K562 (cell line): ENCODE data around the gene ANO10. TPM values are rescaled to one million over a fixed set of nuclear protein-coding genes. Genes with fewer than 3 reads are reported as not detected.
A peak's percentile ranks its signal among the peaks of the same experiment; 100 is the strongest.

Source experiments
- ATAC-seq: fragments of 200-7000 bp; cut with Tn5 transposase; 3 replicates; pipeline ENCODE4 v1.9.1; 2020; ENCODE audit warnings: moderate library complexity
- BruUV-seq: library from RNA; stranded (reverse); fragments of 400-500 nt; replicated peaks from 2 replicates; lab custom pipeline; 2021; lab: Mats Ljungman, UMichigan
- CTCF ChIA-PET: fragments of 300-600 bp; formaldehyde crosslinking; extraction: SDS; loops from one replicate; lab custom pipeline; 2021; ENCODE audit warnings: low intra/inter-chr PET ratio; lab: Yijun Ruan, JAX
- POLR2A ChIA-PET: fragments of 300-600, 350-650 bp; sonication (Branson Sonifier 250); formaldehyde crosslinking; extraction: SDS; loops from one replicate; lab custom pipeline; 2021; ENCODE audit warnings: antibody characterized with exemption, inconsistent platforms; lab: Yijun Ruan, JAX
- DNase-seq, 4 experiments: peaks; one replicate each; pipeline versions ENCODE4 v3.0.0 to v3.0.0-alpha.2; 2011 to 2018; ENCODE audit warnings: low spot score in 3 of 4, mixed read lengths in 3 of 4; ENCODE audit errors: extremely low read depth in 1 of 4
- FAIRE-seq: peaks from 2 replicates; lab custom pipeline; 2011; peaks lifted over from hg19 to GRCh38; lab: Jason Lieb, UNC
- H2AFZ ChIP-seq: 2 replicates; pipeline ENCODE4 v1.6.0; 2011; ENCODE audit warnings: low read depth, low read length, control low read depth, inconsistent platforms
- H3K27ac ChIP-seq: fragments of 200-600 bp; 3 replicates; pipeline ENCODE4 v1.8.0; 2011; ENCODE audit warnings: low read depth, mild to moderate bottlenecking, control low read depth, inconsistent platforms, low read length, moderate library complexity, mixed read lengths; ENCODE audit errors: extremely low read depth
- H3K27me3 ChIP-seq, 2 experiments: fragments of 300-600 bp in 1 of 2; 2 replicates in 1 of 2; 3 replicates in 1 of 2; pipeline versions ENCODE4 v1.6.0 to v1.8.0; 2011; ENCODE audit warnings: inconsistent platforms in 2 of 2, low read length in 2 of 2, mild to moderate bottlenecking in 1 of 2, mixed read lengths in 1 of 2, moderate library complexity in 1 of 2; ENCODE audit not compliant: control insufficient read depth in 2 of 2, insufficient read depth in 2 of 2
- H3K36me3 ChIP-seq: fragments of 300-600 bp; 3 replicates; pipeline ENCODE4 v1.8.0; 2011; ENCODE audit warnings: mild to moderate bottlenecking, low read length, inconsistent platforms; ENCODE audit not compliant: control insufficient read depth, insufficient read depth
- H3K4me1 ChIP-seq, 2 experiments: fragments of 200-600 bp in 1 of 2; replicated peaks in 1 of 2; 2 replicates in 1 of 2; 3 replicates in 1 of 2; pipeline versions ENCODE4 v1.5.1 to v1.8.0; 2011; ENCODE audit warnings: inconsistent platforms in 2 of 2, low read length in 2 of 2, mild to moderate bottlenecking in 1 of 2, mixed read lengths in 1 of 2, moderate library complexity in 1 of 2; ENCODE audit not compliant: control insufficient read depth in 2 of 2, insufficient read depth in 2 of 2
- H3K4me2 ChIP-seq: 2 replicates; pipeline ENCODE4 v1.6.1; 2011; ENCODE audit warnings: low read length, control low read depth, inconsistent platforms, mixed read lengths; ENCODE audit not compliant: insufficient read depth
- H3K4me3 ChIP-seq: fragments of 200-600 bp; sonication (generic), shearing (Covaris generic); 2 replicates; pipeline ENCODE4 v1.5.1; 2016; ENCODE audit warnings: control low read depth, inconsistent platforms
- H3K79me2 ChIP-seq: fragments of 200-600 bp; 3 replicates; pipeline ENCODE4 v1.8.0; 2011; ENCODE audit warnings: low read length, inconsistent platforms; ENCODE audit not compliant: control insufficient read depth, insufficient read depth
- H3K9ac ChIP-seq, 2 experiments: 2 replicates each; pipeline versions ENCODE4 v1.6.0 to v1.6.1; 2011; ENCODE audit warnings: low read depth in 2 of 2, low read length in 2 of 2, control low read depth in 1 of 2, inconsistent platforms in 1 of 2, mild to moderate bottlenecking in 1 of 2, mixed read lengths in 1 of 2; ENCODE audit not compliant: insufficient read depth in 1 of 2
- H3K9me1 ChIP-seq: one replicate; pipeline ENCODE4 v1.6.0; 2011; ENCODE audit warnings: inconsistent platforms, mild to moderate bottlenecking, low read length, moderate library complexity; ENCODE audit not compliant: control insufficient read depth, insufficient read depth
- H3K9me3 ChIP-seq: replicated peaks from 2 replicates; pipeline ENCODE4 v1.5.1; 2011; ENCODE audit warnings: low read depth, low read length, inconsistent platforms; ENCODE audit not compliant: control insufficient read depth, insufficient read depth
- H4K20me1 ChIP-seq: replicated peaks from 2 replicates; pipeline ENCODE4 v1.6.1; 2011; ENCODE audit warnings: low read length, inconsistent platforms, mixed read lengths; ENCODE audit not compliant: control insufficient read depth, insufficient read depth
- ARNT ChIP-seq, 2 experiments: fragments of 450-650 bp; IDR thresholded peaks; 2 replicates each; pipeline ENCODE4 v1.6.1; 2016; ENCODE audit warnings: mild to moderate bottlenecking in 1 of 2
- CBX3 ChIP-seq, 2 experiments: IDR thresholded peaks; 1 replicate in 1 of 2; 2 replicates in 1 of 2; pipeline ENCODE4 v1.6.1; 2012; ENCODE audit warnings: inconsistent platforms in 2 of 2, low read length in 2 of 2, borderline replicate concordance in 1 of 2, control low read depth in 1 of 2
- EZH2 ChIP-seq: IDR thresholded peaks from 2 replicates; pipeline ENCODE4 v1.6.1; 2012; ENCODE audit warnings: low read depth, mild to moderate bottlenecking, inconsistent platforms, low read length, borderline replicate concordance
- HCFC1 ChIP-seq: IDR thresholded peaks from 2 replicates; pipeline ENCODE4 v1.6.1; 2012; ENCODE audit warnings: low read depth, low read length, improper control_type of control experiment
- IFI16 ChIP-seq: fragments of 250-450 bp; sonication (Bioruptor Pico); IDR thresholded peaks from 2 replicates; pipeline ENCODE4 v2.1.2; 2022; ENCODE audit warnings: mild to moderate bottlenecking, inconsistent platforms
- JUNB ChIP-seq: fragments of 450-650 bp; formaldehyde crosslinking; conservative IDR thresholded peaks from 2 replicates; pipeline ENCODE4 v1.4.0; 2020; ENCODE audit warnings: mild to moderate bottlenecking
- MBD1 ChIP-seq: fragments of 250-450 bp; sonication (Bioruptor Pico); IDR thresholded peaks from 2 replicates; pipeline ENCODE4 v1.8.0; 2022; ENCODE audit warnings: inconsistent platforms
- RAD21 ChIP-seq, 2 experiments: fragments of 250-450 bp in 1 of 2; fragments of 450-650 bp in 1 of 2; sonication (Bioruptor Pico) in 1 of 2; formaldehyde crosslinking in 1 of 2; IDR thresholded peaks in 1 of 2; conservative IDR thresholded peaks in 1 of 2; 2 replicates each; pipeline versions ENCODE4 v1.4.0 to v1.8.0; 2020 to 2022; ENCODE audit warnings: mild to moderate bottlenecking in 2 of 2, moderate library complexity in 1 of 2
- RBM34 ChIP-seq: fragments of 200-400 bp; formaldehyde crosslinking; IDR thresholded peaks from 2 replicates; pipeline ENCODE4 v1.6.1; 2018; ENCODE audit warnings: low read length, borderline replicate concordance; ENCODE audit not compliant: insufficient read depth
- SIX5 ChIP-seq, 2 experiments: IDR thresholded peaks; 2 replicates each; pipeline ENCODE4 v1.6.1; 2011; ENCODE audit warnings: low read length in 2 of 2, borderline replicate concordance in 1 of 2, low read depth in 1 of 2, mild to moderate bottlenecking in 1 of 2, moderate library complexity in 1 of 2; ENCODE audit not compliant: insufficient read depth in 1 of 2
- TARDBP ChIP-seq: fragments of 450-650 bp; IDR thresholded peaks from 2 replicates; pipeline ENCODE4 v1.6.1; 2016
- TGIF2 ChIP-seq: sonication (generic); formaldehyde crosslinking; IDR thresholded peaks from 2 replicates; pipeline ENCODE4 v1.8.1; 2022; ENCODE audit warnings: mild to moderate bottlenecking, missing genetic modification reagents, moderate library complexity
- XRCC4 ChIP-seq: IDR thresholded peaks from one replicate; pipeline ENCODE4 v1.6.1; 2011; ENCODE audit not compliant: insufficient read depth, insufficient read length; ENCODE audit errors: extremely low read depth
- ZBED1 ChIP-seq: IDR thresholded peaks from 2 replicates; pipeline ENCODE4 v1.6.1; 2014
- ZBTB49 ChIP-seq: sonication (generic); formaldehyde crosslinking; IDR thresholded peaks from 2 replicates; pipeline ENCODE4 v1.8.0; 2022; ENCODE audit warnings: missing genetic modification reagents, mild to moderate bottlenecking, borderline replicate concordance
- ZBTB7A ChIP-seq: IDR thresholded peaks from 2 replicates; pipeline ENCODE4 v1.6.1; 2011; ENCODE audit warnings: low read depth, mild to moderate bottlenecking, low read length, moderate library complexity, borderline replicate concordance; ENCODE audit not compliant: control insufficient read depth
- ZNF316 ChIP-seq: fragments of 450-650 bp; IDR thresholded peaks from 2 replicates; pipeline ENCODE4 v1.6.1; 2016
- ZNF444 ChIP-seq: fragments of 250-450 bp; sonication (Bioruptor Pico); IDR thresholded peaks from 2 replicates; pipeline ENCODE4 v1.4.0; 2020; ENCODE audit warnings: mild to moderate bottlenecking, moderate library complexity
- WGBS: fragments of 100-300 bp; shearing (Covaris generic); methylation state at CpG from one replicate; pipeline ENCODE4 v1.1.6; 2016; ENCODE audit warnings: low coverage, mixed read lengths; ENCODE audit not compliant: insufficient coverage; ENCODE audit errors: missing lambda C conversion rate; 5-methylcytosine and 5-hydroxymethylcytosine counted together
- in situ Hi-C: fragments of 300-500 bp; cut with MboI; formaldehyde crosslinking; loops from 4 replicates; pipeline ENCODE4 v1.15.0; 2018; ENCODE audit warnings: inconsistent platforms, mixed read lengths
- intact Hi-C: fragments of 100-400 bp; cut with micrococcal nuclease; formaldehyde crosslinking; loops from 2 replicates; pipeline ENCODE4 v1.14.2; 2022
- polyA plus RNA-seq, 8 experiments: library from polyadenylated mRNA; depleted of rRNA in 4 of 8; stranded (reverse) in 5 of 8; unstranded in 3 of 8; fragments of >200 nt; fragmentation: Nextera tagmentation in 2 of 8; fragmentation: Illumina TruSeq in 1 of 8; extraction: Ambion mirVana in 2 of 8; extraction: Trizol in 1 of 8; gene quantifications; 2 replicates each; pipeline versions ENCODE4 v1.2.1 to v1.2.3, GENCODE V29; 2011 to 2014; ENCODE audit warnings: inconsistent platforms in 1 of 8, missing spikeins in 1 of 8
- total RNA-seq, 7 experiments: library from RNA; depleted of rRNA in 6 of 7; stranded (reverse); fragments of >200 nt in 6 of 7; fragmentation: Illumina TruSeq in 2 of 7; extraction: Trizol in 2 of 7; gene quantifications; 2 replicates each; pipeline versions ENCODE4 v1.2.1 to v1.2.3, GENCODE V29; 2011 to 2021; ENCODE audit warnings: low replicate concordance in 1 of 7

Gene ANO10
- total and polyA plus RNA-seq, 9 of the 15 experiments (the other 6 are each of a cell fraction or from before 2014, with no cell fraction given), result 6.4 to 46.0 (median 32.3) TPM

GRCh38 chr3:43632986-43633385 lies 11.2 kb upstream of the ANO10 start (continued):
- TF ChIP-seq TGIF2 (CRISPR knock-in tag) (no peak), ZNF444 (CRISPR knock-in tag) (no peak)

GRCh38 chr3:43632269-43632733 lies 10.5 kb upstream of the ANO10 start:
- Histone ChIP-seq H3K9me1 (no peaks in the 10 kb centered on the region), H3K9ac (peak overlapping the region in 1 of 2 experiments; percentile 13; a peak in 1 of 4 replicates), H3K4me3 (no peak overlapping the region), H3K4me2 (peak overlapping the region; percentile 14; the same call in 1 of the 2 replicates), H3K36me3 (no peaks in the 10 kb centered on the region; the same call in 2 of the 3 replicates), H2AFZ (peak overlapping the region; percentile 90), H3K79me2 (no peaks in the 10 kb centered on the region), H3K4me1 (peaks cover 0 to 15% of the 10 kb centered on the region in 2 experiments; a peak in 4 of 5 replicates), H3K27me3 (no peaks in the 10 kb centered on the region; a peak in 1 of 5 replicates), H4K20me1 (no peaks in the 10 kb centered on the region), H3K27ac (peak overlapping the region; percentile 63), H3K9me3 (peaks cover 4% of the 10 kb centered on the region; the same call in 1 of the 2 replicates)
- peak; percentile 98 for ATAC-seq
- no TSS peak for BruUV-seq
- FAIRE-seq, result peak; percentile 92
- peak; percentile 35 to 82 (median 60) for DNase-seq
- ChIA-PET POLR2A (interaction anchor here (0.6 to 1.0 kb wide), 3 partner anchors 10 to 34 kb away, joined by 3 read pairs; partner anchors contain the start of gene ANO10), CTCF (no interaction called here)
- 52% methylated on average over 2 of the region's 2 CpGs for WGBS
- intact Hi-C loops (loop anchor here (5.0 kb wide), 1 partner anchor 125 kb away; no protein-coding TSS in a partner anchor), in situ Hi-C loops (no loop called here)
- no peak for TF ChIP-seq ARNT (IDR thresholded peaks at IDR 0.05)
- no peak for TF ChIP-seq HCFC1
- no peak for TF ChIP-seq MBD1 (CRISPR knock-in tag)
- TF ChIP-seq XRCC4, result no peak
- no peak for TF ChIP-seq ZBTB7A
- TF ChIP-seq CBX3 (IDR thresholded peaks at IDR 0.05; ENCODE audit: borderline replicate concordance in 1 of 2, low read length in 2 of 2), result no peak; a peak in 1 of 3 replicates
- TF ChIP-seq ZNF444 (CRISPR knock-in tag), result no peak
- TF ChIP-seq EZH2, result no peak
- no peak for TF ChIP-seq ZBED1
- TF ChIP-seq IFI16 (CRISPR knock-in tag), result no peak
- no peak for TF ChIP-seq JUNB (CRISPR knock-in tag)
- TF ChIP-seq SIX5 (IDR thresholded peaks at IDR 0.05; ENCODE audit: borderline replicate concordance in 1 of 2, insufficient read depth in 1 of 2, low read depth in 1 of 2, low read length in 2 of 2), result no peak
- TF ChIP-seq ZNF316, result peak; percentile 95
- no peak for TF ChIP-seq ZBTB49 (CRISPR knock-in tag)
- TF ChIP-seq TARDBP, result no peak
- no peak for TF ChIP-seq RBM34
- TF ChIP-seq RAD21 (CRISPR knock-in tag; conservative IDR thresholded peaks at IDR 0.05 in 1 of 2, IDR thresholded peaks at IDR 0.05 in 1 of 2), result peak in 1 of 2 experiments; percentile 31; a peak in 2 of 4 replicates
